CD8-positive, alpha-beta memory T cell (primary cell): ENCODE results near the gene TNFSF13B. TPM values are rescaled to one million over a fixed set of nuclear protein-coding genes. Genes with fewer than 3 reads are reported as not detected.

Experiments used
- CTCF ChIA-PET: fragments of 350-600 bp; sonication (Branson Sonifier 250); formaldehyde crosslinking; loops from one replicate; lab custom pipeline; 2021; ENCODE audit warnings: antibody characterized with exemption; lab: Charles Lee
- POLR2A ChIA-PET: fragments of 350-600 bp; sonication (Branson Sonifier 250); formaldehyde crosslinking; loops from one replicate; lab custom pipeline; 2021; ENCODE audit warnings: antibody characterized with exemption; lab: Charles Lee
- DNase-seq, 5 donors: peaks; one replicate each; pipeline versions ENCODE4 v3.0.0 to v3.0.0-alpha.2; 2020 to 2022; ENCODE audit warnings: mixed read lengths in 1 of 5
- H3K27ac ChIP-seq: one replicate; pipeline ENCODE4 v1.7.0; 2013; ENCODE audit warnings: low read depth, mild to moderate bottlenecking, low read length, moderate library complexity
- H3K27me3 ChIP-seq: 2 replicates; pipeline ENCODE4 v1.7.0; 2013; ENCODE audit warnings: low read length, mild to moderate bottlenecking; ENCODE audit not compliant: insufficient read depth, poor library complexity, severe bottlenecking
- H3K36me3 ChIP-seq: 2 replicates; pipeline ENCODE4 v1.7.0; 2013; ENCODE audit warnings: mild to moderate bottlenecking, low read length, moderate library complexity; ENCODE audit not compliant: insufficient read depth
- H3K4me1 ChIP-seq: 2 replicates; pipeline ENCODE4 v1.7.0; 2013; ENCODE audit warnings: mild to moderate bottlenecking, low read length, moderate library complexity; ENCODE audit not compliant: insufficient read depth
- H3K4me3 ChIP-seq: 2 replicates; pipeline ENCODE4 v1.7.0; 2013; ENCODE audit warnings: mild to moderate bottlenecking, low read length
- H3K9me3 ChIP-seq: 2 replicates; pipeline ENCODE4 v1.7.0; 2013; ENCODE audit warnings: mild to moderate bottlenecking, low read length
- H3K27ac Mint-ChIP-seq, 8 donors: one replicate each; pipeline ENCODE4 v1.8.0; 2020 to 2021; ENCODE audit warnings: mixed read lengths in 8 of 8, mild to moderate bottlenecking in 6 of 8, inconsistent platforms in 3 of 8, moderate library complexity in 3 of 8
- H3K27me3 Mint-ChIP-seq, 2 donors: one replicate each; pipeline ENCODE4 v1.8.0; 2020 to 2021; ENCODE audit warnings: mixed read lengths in 2 of 2, mild to moderate bottlenecking in 1 of 2, moderate library complexity in 1 of 2
- H3K36me3 Mint-ChIP-seq, 3 donors: one replicate each; pipeline ENCODE4 v1.8.0; 2020 to 2021; ENCODE audit warnings: mixed read lengths in 3 of 3, inconsistent platforms in 1 of 3, mild to moderate bottlenecking in 1 of 3
- H3K4me1 Mint-ChIP-seq, 3 donors: one replicate each; pipeline ENCODE4 v1.8.0; 2020 to 2021; ENCODE audit warnings: mixed read lengths in 3 of 3, inconsistent platforms in 1 of 3, mild to moderate bottlenecking in 1 of 3
- H3K4me3 Mint-ChIP-seq, 7 donors: one replicate each; pipeline ENCODE4 v1.8.0; 2020 to 2021; ENCODE audit warnings: mixed read lengths in 7 of 7, mild to moderate bottlenecking in 6 of 7, moderate library complexity in 4 of 7, inconsistent platforms in 2 of 7
- H3K9me3 Mint-ChIP-seq, 5 donors: one replicate each; pipeline ENCODE4 v1.8.0; 2020 to 2022; ENCODE audit warnings: mixed read lengths in 5 of 5, mild to moderate bottlenecking in 3 of 5, moderate library complexity in 2 of 5, inconsistent platforms in 1 of 5
- polyA plus RNA-seq: library from polyadenylated mRNA; unstranded; fragments of 300-500 nt; fragmentation: Illumina TruSeq; gene quantifications from one replicate; pipeline ENCODE4 v1.2.3, GENCODE V29; 2021
- total RNA-seq, 2 experiments: library from RNA; stranded (reverse); gene quantifications; one replicate each; pipeline ENCODE4 v1.2.3, GENCODE V29; 2021

TNFSF13B gene
- total and polyA plus RNA-seq, 3 experiments from 2014 or later, result 1.2 to 10.7 (median 1.3) TPM

DNA sequence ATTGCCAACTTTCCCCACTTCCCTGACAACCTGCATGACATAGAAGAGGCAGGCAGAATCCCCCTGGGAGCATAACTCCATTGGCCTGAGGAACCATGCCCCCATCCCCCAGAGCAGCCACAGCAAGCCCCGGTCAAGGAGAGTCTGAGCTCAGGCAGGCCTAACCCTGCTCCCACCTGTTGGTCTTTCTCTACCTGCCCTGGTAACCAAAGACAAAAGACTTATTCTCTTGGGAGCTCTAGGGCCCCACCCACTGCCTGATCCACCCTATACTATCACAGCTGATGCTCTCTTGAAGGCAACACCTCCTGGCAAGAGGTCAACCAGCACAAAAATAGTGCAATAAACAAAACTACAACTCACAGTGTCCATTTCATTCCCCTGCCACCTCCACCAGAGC lies 59.3 kb downstream of the TNFSF13B start:
- Histone ChIP-seq H3K9me3 (no peaks in the 10 kb centered on the region), H3K4me1 (peaks cover 5% of the 10 kb centered on the region), H3K4me3 (no peak overlapping the region), H3K27me3 (no peaks in the 10 kb centered on the region), H3K36me3 (no peaks in the 10 kb centered on the region), H3K27ac (no peak overlapping the region)
- CTCF ChIA-PET, result interaction anchor here (1.2 kb wide), 1 partner anchor 10 kb away, joined by 3 read pairs; no protein-coding TSS in a partner anchor
- H3K27me3 Mint-ChIP-seq, result peaks cover 0 to 23% of the 10 kb centered on the region in 2 donors
- no peaks in the 10 kb centered on the region for H3K9me3 Mint-ChIP-seq
- no peaks in the 10 kb centered on the region for H3K36me3 Mint-ChIP-seq
- H3K4me3 Mint-ChIP-seq, result no peak overlapping the region
- POLR2A ChIA-PET, result no interaction called here
- no peak overlapping the region for H3K27ac Mint-ChIP-seq
- no peak for DNase-seq
- H3K4me1 Mint-ChIP-seq, result peaks cover 2 to 17% (median 11%) of the 10 kb centered on the region in 3 donors

DNA sequence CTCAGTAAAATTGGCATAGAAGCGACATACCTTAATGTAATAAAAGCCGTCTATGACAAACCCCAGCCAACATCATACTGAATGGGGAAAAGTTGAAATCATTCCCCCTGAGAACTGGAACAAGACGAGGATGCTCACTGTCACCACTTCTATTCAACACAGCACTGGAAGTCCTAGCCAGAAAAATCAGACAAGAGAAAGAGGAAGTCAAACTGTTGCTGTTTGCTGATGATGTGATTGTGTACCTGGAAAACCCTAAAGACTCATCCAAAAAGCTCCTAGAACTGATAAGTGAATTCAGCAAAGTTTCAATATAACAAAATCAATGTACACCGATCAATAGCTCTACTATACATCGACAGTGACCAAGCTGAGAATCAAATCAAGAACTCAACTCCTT lies 63.3 kb downstream of the TNFSF13B start:
- Histone ChIP-seq H3K27me3 (no peaks in the 10 kb centered on the region), H3K9me3 (no peaks in the 10 kb centered on the region), H3K36me3 (no peaks in the 10 kb centered on the region), H3K4me3 (no peak overlapping the region), H3K27ac (no peak overlapping the region), H3K4me1 (no peaks in the 10 kb centered on the region)
- Mint-ChIP-seq H3K27me3 (peaks cover 0 to 12% of the 10 kb centered on the region in 2 donors), H3K9me3 (no peaks in the 10 kb centered on the region), H3K27ac (no peak overlapping the region), H3K4me3 (no peak overlapping the region), H3K36me3 (no peaks in the 10 kb centered on the region), H3K4me1 (no peaks in the 10 kb centered on the region)
- DNase-seq, result no peak
- CTCF ChIA-PET, result no interaction called here
- POLR2A ChIA-PET, result no interaction called here

DNA sequence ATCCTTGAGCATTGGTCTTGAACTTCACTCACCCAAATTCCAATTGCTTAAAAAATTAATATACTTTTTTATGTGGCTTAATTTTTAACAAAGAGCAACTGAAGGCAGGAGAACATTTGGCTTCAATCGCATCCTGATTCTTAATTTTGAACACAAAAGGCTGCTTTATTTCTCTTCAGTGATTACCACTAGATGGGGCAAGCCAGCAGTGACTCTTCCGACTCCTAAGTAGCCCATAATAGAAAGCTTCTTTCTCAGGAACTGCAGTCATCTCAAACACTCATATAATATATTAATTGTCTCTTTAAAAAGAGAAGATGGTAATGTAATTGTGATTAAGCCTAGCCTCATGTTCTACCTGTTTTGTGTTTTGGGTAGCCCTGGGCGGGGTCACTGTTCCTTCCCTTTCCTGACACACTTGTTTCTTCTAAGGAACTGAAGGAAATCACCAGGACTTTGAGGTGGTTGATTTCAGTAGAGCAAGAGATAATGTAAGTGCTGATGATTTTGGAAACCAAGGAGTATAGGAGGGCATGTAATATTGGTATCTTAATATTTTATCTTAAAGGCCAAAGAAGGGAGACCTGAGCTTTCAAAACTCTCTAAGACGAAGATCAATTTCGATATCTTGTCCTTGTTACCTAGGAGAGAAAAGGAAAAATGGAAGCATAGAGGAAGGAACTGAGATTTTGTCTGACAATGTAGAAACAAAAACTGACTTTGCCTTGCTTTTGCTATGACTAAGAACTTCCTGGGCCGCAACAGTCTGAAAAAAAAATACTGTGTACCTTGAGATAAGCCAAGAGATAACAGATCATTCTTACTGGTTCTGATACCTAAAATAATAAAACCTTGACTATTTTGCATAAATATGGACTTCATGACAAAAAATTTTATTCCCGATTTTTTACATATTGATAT lies 73.1 kb downstream of the TNFSF13B start:
- no peaks in the 10 kb centered on the region for H3K27me3 ChIP-seq
- H3K36me3 ChIP-seq, result no peaks in the 10 kb centered on the region
- no peaks in the 10 kb centered on the region for H3K9me3 ChIP-seq
- no peak for DNase-seq
- peak overlapping the region in 4 of 7 donors; percentile 15 to 74 (median 54) for H3K4me3 Mint-ChIP-seq
- H3K4me3 ChIP-seq, result peak overlapping the region; percentile 23
- no peaks in the 10 kb centered on the region for H3K36me3 Mint-ChIP-seq
- POLR2A ChIA-PET, result no interaction called here
- H3K4me1 Mint-ChIP-seq, result peaks cover 13 to 31% (median 22%) of the 10 kb centered on the region in 3 donors
- peaks cover 21% of the 10 kb centered on the region for H3K4me1 ChIP-seq
- H3K27me3 Mint-ChIP-seq, result no peaks in the 10 kb centered on the region
- no peaks in the 10 kb centered on the region for H3K9me3 Mint-ChIP-seq
- no peak overlapping the region for H3K27ac ChIP-seq
- H3K27ac Mint-ChIP-seq, result peak overlapping the region in 6 of 8 donors; percentile 29 to 71 (median 59)
- CTCF ChIA-PET, result interaction anchor here (0.9 to 1.3 kb wide), 2 partner anchors 150 to 165 kb away, joined by 3 to 9 read pairs; no protein-coding TSS in a partner anchor

DNA sequence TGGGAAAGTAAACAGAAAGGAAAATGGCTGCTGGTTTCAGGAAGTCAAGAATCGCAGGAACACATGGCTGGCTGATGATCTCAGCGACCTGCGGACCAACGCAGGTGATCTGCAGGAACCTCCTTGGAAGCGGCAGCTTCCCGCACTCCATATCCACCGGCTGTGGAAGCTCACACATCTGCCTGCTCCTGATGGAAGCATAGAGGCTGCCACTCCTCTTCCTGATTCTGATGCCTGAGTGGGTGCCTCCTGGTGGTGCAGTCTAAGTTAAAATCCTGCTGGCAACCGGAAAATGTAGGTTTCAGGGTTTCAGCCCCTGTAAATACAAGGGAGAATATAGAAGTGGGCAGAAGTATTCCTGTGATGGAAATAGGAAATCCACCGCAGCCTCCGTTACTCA lies 75.5 kb downstream of the TNFSF13B start:
- CTCF ChIA-PET, result no interaction called here
- no peaks in the 10 kb centered on the region for H3K9me3 ChIP-seq
- H3K27ac ChIP-seq, result no peak overlapping the region
- Mint-ChIP-seq H3K27ac (no peak overlapping the region), H3K4me3 (no peak overlapping the region), H3K36me3 (no peaks in the 10 kb centered on the region), H3K9me3 (no peaks in the 10 kb centered on the region), H3K27me3 (no peaks in the 10 kb centered on the region), H3K4me1 (peaks cover 13 to 33% (median 22%) of the 10 kb centered on the region in 3 donors)
- H3K36me3 ChIP-seq, result no peaks in the 10 kb centered on the region
- no peaks in the 10 kb centered on the region for H3K27me3 ChIP-seq
- no peak for DNase-seq
- POLR2A ChIA-PET, result no interaction called here
- no peak overlapping the region for H3K4me3 ChIP-seq
- peaks cover 21% of the 10 kb centered on the region for H3K4me1 ChIP-seq

DNA sequence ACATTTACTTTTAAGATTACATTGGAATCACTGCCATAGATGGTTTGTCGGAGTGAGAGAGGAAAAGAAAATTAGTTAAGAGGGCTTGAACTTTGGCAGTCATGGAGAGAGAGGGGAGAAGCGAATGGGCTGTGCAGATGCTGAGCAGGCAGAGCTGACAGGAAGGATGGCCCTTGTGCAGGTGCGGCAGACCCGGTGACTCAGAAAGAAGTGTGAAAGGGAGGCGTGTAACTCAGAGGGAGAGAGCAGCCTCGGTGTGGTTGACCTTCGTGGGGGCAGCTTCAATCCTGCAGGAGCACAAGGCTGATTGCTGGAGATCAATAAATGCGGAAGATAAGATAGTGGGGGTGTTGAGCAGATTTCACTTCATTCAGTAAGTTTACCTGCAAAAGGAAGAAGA lies 76.9 kb downstream of the TNFSF13B start:
- peaks cover 21% of the 10 kb centered on the region for H3K4me1 ChIP-seq
- DNase-seq, result peak in 2 of 5 donors; percentile 9 to 48

DNA sequence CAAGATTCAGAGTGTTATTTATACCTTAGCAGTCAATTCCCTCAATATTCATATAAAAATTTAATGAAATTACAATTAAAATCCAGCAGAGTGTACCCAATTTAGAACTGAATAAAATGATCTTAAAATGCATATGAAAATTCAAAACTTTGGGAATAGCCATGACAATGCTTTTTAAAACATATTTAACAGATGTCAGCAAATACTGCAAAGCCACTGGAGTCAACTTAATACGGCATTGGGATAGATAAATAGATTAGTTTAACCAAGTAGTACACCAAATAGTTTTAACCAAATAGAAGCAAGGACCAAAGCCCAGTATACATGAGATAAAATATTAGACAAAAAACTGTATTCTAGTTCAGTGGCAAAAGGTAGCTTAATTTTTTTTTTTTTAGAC lies 79.8 kb downstream of the TNFSF13B start:
- no peak for DNase-seq
- CTCF ChIA-PET, result no interaction called here
- Histone ChIP-seq H3K27me3 (no peaks in the 10 kb centered on the region), H3K27ac (no peak overlapping the region), H3K4me3 (no peak overlapping the region), H3K9me3 (no peaks in the 10 kb centered on the region), H3K36me3 (no peaks in the 10 kb centered on the region), H3K4me1 (no peaks in the 10 kb centered on the region)
- POLR2A ChIA-PET, result no interaction called here
- no peaks in the 10 kb centered on the region for H3K36me3 Mint-ChIP-seq
- no peak overlapping the region for H3K4me3 Mint-ChIP-seq
- H3K27me3 Mint-ChIP-seq, result peaks cover 3 to 4% of the 10 kb centered on the region in 2 donors
- H3K4me1 Mint-ChIP-seq, result peaks cover 4 to 15% (median 11%) of the 10 kb centered on the region in 3 donors
- H3K27ac Mint-ChIP-seq, result no peak overlapping the region
- H3K9me3 Mint-ChIP-seq, result peaks cover 0 to 2% (median 0%) of the 10 kb centered on the region in 5 donors

More for the DNA sequence above, 76.9 kb downstream of the TNFSF13B start:
- Mint-ChIP-seq H3K9me3 (peaks cover 0 to 2% (median 0%) of the 10 kb centered on the region in 5 donors), H3K4me1 (peaks cover 13 to 33% (median 22%) of the 10 kb centered on the region in 3 donors), H3K27me3 (peaks cover 0 to 3% of the 10 kb centered on the region in 2 donors), H3K4me3 (no peak overlapping the region), H3K36me3 (no peaks in the 10 kb centered on the region), H3K27ac (peak overlapping the region in 4 of 8 donors; percentile 4 to 82 (median 34))
- Histone ChIP-seq H3K27me3 (no peaks in the 10 kb centered on the region), H3K27ac (no peak overlapping the region), H3K9me3 (no peaks in the 10 kb centered on the region), H3K4me3 (no peak overlapping the region), H3K36me3 (no peaks in the 10 kb centered on the region)
- POLR2A ChIA-PET, result no interaction called here
- CTCF ChIA-PET, result no interaction called here

DNA sequence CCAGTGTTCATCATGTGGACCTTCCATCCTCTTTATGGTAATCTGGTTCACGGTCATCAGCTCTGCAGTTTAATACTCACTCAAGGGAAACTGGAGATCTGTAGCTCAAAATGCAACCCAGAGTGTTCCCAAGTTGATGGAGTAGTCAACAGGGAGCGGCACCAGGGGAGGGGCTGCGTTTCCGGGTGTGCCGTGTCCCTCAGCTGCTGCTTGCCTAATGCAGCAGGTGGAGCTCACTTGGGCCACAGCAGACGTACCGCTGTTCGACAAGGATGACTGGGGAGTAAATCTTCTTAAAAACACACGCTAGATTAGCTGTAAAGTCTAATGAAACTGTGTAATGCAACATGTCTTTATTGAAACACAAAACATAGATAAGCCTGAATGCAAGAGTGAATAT lies 81.1 kb downstream of the TNFSF13B start:
- peaks cover 0 to 2% (median 0%) of the 10 kb centered on the region in 5 donors for H3K9me3 Mint-ChIP-seq
- no peak for DNase-seq
- Histone ChIP-seq H3K4me1 (no peaks in the 10 kb centered on the region), H3K4me3 (no peak overlapping the region), H3K36me3 (no peaks in the 10 kb centered on the region), H3K27me3 (no peaks in the 10 kb centered on the region), H3K27ac (no peak overlapping the region), H3K9me3 (no peaks in the 10 kb centered on the region)
- H3K4me3 Mint-ChIP-seq, result no peak overlapping the region
- no peak overlapping the region for H3K27ac Mint-ChIP-seq
- ChIA-PET CTCF (interaction anchor here (0.9 kb wide), 1 partner anchor 86 kb away, joined by 3 read pairs; no protein-coding TSS in a partner anchor), POLR2A (no interaction called here)
- H3K4me1 Mint-ChIP-seq, result peaks cover 4 to 11% (median 11%) of the 10 kb centered on the region in 3 donors
- H3K27me3 Mint-ChIP-seq, result peaks cover 3 to 4% of the 10 kb centered on the region in 2 donors
- H3K36me3 Mint-ChIP-seq, result no peaks in the 10 kb centered on the region

DNA sequence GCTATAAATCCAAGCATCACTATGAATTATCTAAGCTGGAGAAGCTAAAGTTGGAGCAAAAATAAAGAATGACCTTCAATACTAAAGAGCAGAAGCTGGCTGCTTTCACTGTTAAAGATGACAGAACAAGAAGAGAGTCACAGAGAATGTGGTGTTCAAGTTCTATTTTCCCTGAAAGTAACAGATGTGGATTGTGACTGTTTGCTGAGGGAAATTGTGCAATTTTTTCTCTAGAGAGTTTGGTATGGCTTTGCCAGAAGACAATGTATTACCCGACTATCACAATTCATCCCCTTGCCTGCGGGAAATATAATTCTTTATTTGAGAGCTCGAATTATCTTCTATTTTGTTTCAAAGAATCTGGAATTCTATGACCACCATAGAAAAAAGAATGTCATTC lies 83.1 kb downstream of the TNFSF13B start:
- POLR2A ChIA-PET, result no interaction called here
- peaks cover 3 to 4% of the 10 kb centered on the region in 2 donors for H3K27me3 Mint-ChIP-seq

More for the DNA sequence above, 83.1 kb downstream of the TNFSF13B start:
- Mint-ChIP-seq H3K36me3 (no peaks in the 10 kb centered on the region), H3K4me3 (no peak overlapping the region), H3K9me3 (peaks cover 0 to 2% (median 0%) of the 10 kb centered on the region in 5 donors), H3K27ac (no peak overlapping the region), H3K4me1 (peaks cover 0 to 3% (median 0%) of the 10 kb centered on the region in 3 donors)
- H3K4me1 ChIP-seq, result no peaks in the 10 kb centered on the region
- no peak overlapping the region for H3K27ac ChIP-seq
- H3K9me3 ChIP-seq, result no peaks in the 10 kb centered on the region
- H3K4me3 ChIP-seq, result no peak overlapping the region
- no peaks in the 10 kb centered on the region for H3K27me3 ChIP-seq
- H3K36me3 ChIP-seq, result no peaks in the 10 kb centered on the region
- DNase-seq, result no peak
- CTCF ChIA-PET, result no interaction called here
